SK-N-SH (cell line): ENCODE data around the gene PABPN1L. TPM values are rescaled to one million over a fixed set of nuclear protein-coding genes. Genes with fewer than 3 reads are reported as not detected.

ENCODE experiments used
- CTCF ChIA-PET: fragments of 300-600, 350-600 bp; formaldehyde crosslinking; extraction: SDS; loops from one replicate; lab custom pipeline; 2021; lab: Yijun Ruan, JAX
- POLR2A ChIA-PET: fragments of 350-600 bp; sonication (Branson Sonifier 250); formaldehyde crosslinking; extraction: SDS; loops from one replicate; lab custom pipeline; 2020; ENCODE audit warnings: antibody characterized with exemption, inconsistent platforms; lab: Yijun Ruan, JAX
- DNase-seq: peaks from one replicate; pipeline ENCODE4 v3.0.0; 2012
- H2AFZ ChIP-seq: fragments of 200-600 bp; sonication (generic); 2 replicates; pipeline ENCODE4 v1.8.1; 2016; ENCODE audit warnings: antibody characterized with exemption, mild to moderate bottlenecking, low read depth
- H3F3A ChIP-seq: fragments of 200-600 bp; sonication (generic); replicated peaks from 2 replicates; pipeline ENCODE3; 2016; ENCODE audit warnings: antibody characterized with exemption, mild to moderate bottlenecking; ENCODE audit not compliant: insufficient read depth
- H3K27ac ChIP-seq, 2 experiments: fragments of 200-500 bp in 1 of 2; fragments of 200-600 bp in 1 of 2; sonication (Bioruptor generic) in 1 of 2; sonication (generic), shearing (Covaris generic) in 1 of 2; 2 replicates each; pipeline versions ENCODE4 v1.5.1 to v1.6.1; 2014 to 2016; ENCODE audit warnings: low read depth in 2 of 2, inconsistent platforms in 1 of 2, low read length in 1 of 2, mild to moderate bottlenecking in 1 of 2, mixed read lengths in 1 of 2
- H3K27me3 ChIP-seq: fragments of 200-600 bp; sonication (generic), shearing (Covaris generic); 2 replicates; pipeline ENCODE4 v1.6.1; 2016; ENCODE audit warnings: mixed run types; ENCODE audit not compliant: insufficient read depth
- H3K36me3 ChIP-seq, 2 experiments: fragments of 200-500 bp in 1 of 2; fragments of 200-600 bp in 1 of 2; sonication (Bioruptor generic) in 1 of 2; sonication (generic) in 1 of 2; replicated peaks in 1 of 2; 2 replicates each; pipeline versions ENCODE3 to v1.5.1; 2014 to 2016; ENCODE audit warnings: low read length in 1 of 2, mild to moderate bottlenecking in 1 of 2; ENCODE audit not compliant: insufficient read depth in 2 of 2, control insufficient read depth in 1 of 2
- H3K4me1 ChIP-seq, 2 experiments: fragments of 200-500 bp in 1 of 2; fragments of 200-600 bp in 1 of 2; sonication (Bioruptor generic) in 1 of 2; sonication (generic), shearing (Covaris generic) in 1 of 2; 2 replicates each; pipeline versions ENCODE4 v1.5.1 to v1.6.1; 2014 to 2016; ENCODE audit warnings: low read depth in 1 of 2, low read length in 1 of 2, mixed run types in 1 of 2; ENCODE audit not compliant: insufficient read depth in 2 of 2, control insufficient read depth in 1 of 2
- H3K4me2 ChIP-seq: fragments of 200-600 bp; sonication (generic), shearing (Covaris generic); 2 replicates; pipeline ENCODE4 v1.6.1; 2017; ENCODE audit warnings: mixed run types
- H3K4me3 ChIP-seq, 2 experiments: fragments of 200-500 bp in 1 of 2; fragments of 200-600 bp in 1 of 2; sonication (Bioruptor generic) in 1 of 2; sonication (generic), shearing (Covaris generic) in 1 of 2; 2 replicates each; pipeline versions ENCODE4 v1.5.1 to v1.8.1; 2014 to 2016; ENCODE audit warnings: low read depth in 2 of 2, inconsistent platforms in 1 of 2, low read length in 1 of 2, mild to moderate bottlenecking in 1 of 2, mixed read lengths in 1 of 2, moderate library complexity in 1 of 2
- H3K79me2 ChIP-seq: fragments of 200-600 bp; sonication (generic); 2 replicates; pipeline ENCODE4 v1.8.1; 2017; ENCODE audit warnings: mild to moderate bottlenecking; ENCODE audit not compliant: insufficient read depth
- H3K9ac ChIP-seq: fragments of 200-600 bp; sonication (generic); 2 replicates; pipeline ENCODE4 v1.6.1; 2017; ENCODE audit warnings: mixed run types
- H3K9me2 ChIP-seq: fragments of 200-600 bp; sonication (generic); 2 replicates; pipeline ENCODE4 v1.6.1; 2017; ENCODE audit warnings: mixed run types
- H3K9me3 ChIP-seq: fragments of 200-600 bp; sonication (generic); 2 replicates; pipeline ENCODE4 v1.6.1; 2017; ENCODE audit warnings: mixed run types, mild to moderate bottlenecking, moderate library complexity
- H4K20me1 ChIP-seq: fragments of 200-600 bp; sonication (generic); 2 replicates; pipeline ENCODE4 v1.6.1; 2017; ENCODE audit warnings: mild to moderate bottlenecking, mixed run types; ENCODE audit not compliant: insufficient read depth
- CHD2 ChIP-seq: fragments of 150-350 bp; IDR thresholded peaks from 2 replicates; pipeline ENCODE4 v1.6.1; 2018; ENCODE audit warnings: low read length; ENCODE audit not compliant: partially characterized antibody
- ELF1 ChIP-seq: IDR thresholded peaks from 2 replicates; pipeline ENCODE4 v1.4.0; 2012
- EP300 ChIP-seq, 2 experiments: IDR thresholded peaks; 2 replicates each; pipeline versions ENCODE4 v1.4.0 to v1.6.1; 2012; ENCODE audit warnings: borderline replicate concordance in 1 of 2, low read depth in 1 of 2, low read length in 1 of 2
- EZH2phosphoT487 ChIP-seq: fragments of 200-600 bp; sonication (generic); IDR thresholded peaks from 2 replicates; pipeline ENCODE4 v1.6.1; 2017; ENCODE audit warnings: low read depth, mixed run types, mild to moderate bottlenecking, antibody characterized with exemption, moderate library complexity, borderline replicate concordance
- FOSL2 ChIP-seq: IDR thresholded peaks from 2 replicates; pipeline ENCODE4 v1.4.0; 2012; ENCODE audit warnings: low read depth, mild to moderate bottlenecking, moderate library complexity, borderline replicate concordance
- GABPA ChIP-seq: IDR thresholded peaks from 2 replicates; pipeline ENCODE4 v1.4.0; 2012; ENCODE audit warnings: low read depth, mild to moderate bottlenecking
- NFIC ChIP-seq: IDR thresholded peaks from 2 replicates; pipeline ENCODE4 v1.4.0; 2012; ENCODE audit warnings: borderline replicate concordance
- POLR2AphosphoS5 ChIP-seq: IDR thresholded peaks from 2 replicates; pipeline ENCODE4 v1.6.1; 2012; ENCODE audit warnings: low read depth, low read length
- RCOR1 ChIP-seq: fragments of 150-350 bp; IDR thresholded peaks from 2 replicates; pipeline ENCODE4 v1.6.1; 2017; ENCODE audit warnings: antibody characterized with exemption, low read length
- REST ChIP-seq: IDR thresholded peaks from 2 replicates; pipeline ENCODE4 v1.6.1; 2012; ENCODE audit warnings: mild to moderate bottlenecking, low read depth, low read length, moderate library complexity
- SIN3A ChIP-seq: IDR thresholded peaks from 2 replicates; pipeline ENCODE4 v1.6.1; 2012; ENCODE audit warnings: low read depth, mild to moderate bottlenecking, low read length, moderate library complexity, borderline replicate concordance
- SMC3 ChIP-seq: IDR thresholded peaks from 2 replicates; pipeline ENCODE4 v1.6.1; 2012; ENCODE audit warnings: low read depth, low read length, improper control_type of control experiment
- TAF1 ChIP-seq: IDR thresholded peaks from 2 replicates; pipeline ENCODE4 v1.6.1; 2012; ENCODE audit warnings: low read depth, mild to moderate bottlenecking, low read length, moderate library complexity, borderline replicate concordance
- TCF12 ChIP-seq: IDR thresholded peaks from 2 replicates; pipeline ENCODE4 v1.4.0; 2012
- WGBS: methylation state at CpG from one replicate; pipeline ENCODE4 v1.1.6; 2017; ENCODE audit warnings: low lambda C conversion rate; 5-methylcytosine and 5-hydroxymethylcytosine counted together
- polyA plus RNA-seq, 3 experiments: library from polyadenylated mRNA; depleted of rRNA; stranded (reverse); fragments of >200 nt; gene quantifications; 2 replicates each; pipeline ENCODE4 v1.2.3, GENCODE V29; 2012
- TF ChIP-seq, protein P1 (sequence below): fragments of 150-350 bp; IDR thresholded peaks from 2 replicates; pipeline ENCODE4 v1.6.1; 2017; ENCODE audit warnings: antibody characterized with exemption, low read length, low read depth, borderline replicate concordance
- TF ChIP-seq, protein P2 (sequence below): IDR thresholded peaks from 2 replicates; pipeline ENCODE4 v1.4.0; 2012; ENCODE audit warnings: low read depth, borderline replicate concordance
- TF ChIP-seq, protein P3 (sequence below): IDR thresholded peaks from 2 replicates; pipeline ENCODE4 v1.4.0; 2012; ENCODE audit warnings: low read depth, borderline replicate concordance

The PABPN1L gene
- polyA plus RNA-seq, 1 of the 3 experiments (the other 2 are of a cell fraction): not detected

DNA sequence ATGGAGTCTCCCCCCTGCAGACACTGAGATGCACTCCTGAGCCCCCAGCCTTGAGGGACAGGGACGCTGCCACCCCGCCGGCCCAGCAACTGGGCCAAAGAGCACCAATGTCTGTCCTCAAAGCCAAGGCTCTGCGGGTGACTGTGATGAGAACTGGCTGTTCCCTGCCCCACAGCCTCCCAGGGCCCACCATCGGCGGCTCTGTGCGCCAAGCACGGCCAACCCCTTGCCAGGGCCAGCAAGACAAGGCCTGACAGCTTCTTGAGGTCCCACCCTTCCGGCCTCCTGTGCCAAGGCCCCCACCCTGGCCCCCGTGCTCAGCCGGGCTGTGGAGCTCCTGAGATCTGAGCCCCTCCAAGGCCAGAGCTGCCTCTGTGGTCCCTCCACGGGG lies 34.2 kb upstream of the PABPN1L start:
- CTCF ChIA-PET: interaction anchor here (0.6 to 1.2 kb wide), 4 partner anchors 22 to 266 kb away, joined by 3 to 4 read pairs (median 3); no protein-coding TSS in a partner anchor
- no peaks in the 10 kb centered on the region for H4K20me1 ChIP-seq
- DNase-seq: no peak
- POLR2A ChIA-PET: no interaction called here
- no peaks in the 10 kb centered on the region for H3F3A ChIP-seq
- no peak overlapping the region for H2AFZ ChIP-seq
- no peaks in the 10 kb centered on the region for H3K79me2 ChIP-seq
- no peak overlapping the region for H3K9ac ChIP-seq
- H3K4me1 ChIP-seq: no peaks in the 10 kb centered on the region; a peak in 1 of 4 replicates
- no peak overlapping the region for H3K4me3 ChIP-seq
- H3K9me2 ChIP-seq: no peaks in the 10 kb centered on the region
- no peaks in the 10 kb centered on the region for H3K36me3 ChIP-seq
- H3K4me2 ChIP-seq: no peak overlapping the region
- no peak overlapping the region for H3K27ac ChIP-seq
- no peaks in the 10 kb centered on the region for H3K9me3 ChIP-seq
- H3K27me3 ChIP-seq: peaks cover 67% of the 10 kb centered on the region
- no CpG with 5 or more reads among the region's 12 CpGs for WGBS
- TF ChIP-seq, protein P1, sequence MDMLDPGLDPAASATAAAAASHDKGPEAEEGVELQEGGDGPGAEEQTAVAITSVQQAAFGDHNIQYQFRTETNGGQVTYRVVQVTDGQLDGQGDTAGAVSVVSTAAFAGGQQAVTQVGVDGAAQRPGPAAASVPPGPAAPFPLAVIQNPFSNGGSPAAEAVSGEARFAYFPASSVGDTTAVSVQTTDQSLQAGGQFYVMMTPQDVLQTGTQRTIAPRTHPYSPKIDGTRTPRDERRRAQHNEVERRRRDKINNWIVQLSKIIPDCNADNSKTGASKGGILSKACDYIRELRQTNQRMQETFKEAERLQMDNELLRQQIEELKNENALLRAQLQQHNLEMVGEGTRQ: no peak
- TF ChIP-seq TCF12 (no peak), SIN3A (no peak), NFIC (no peak), FOSL2 (no peak), SMC3 (no peak), REST (no peak), EZH2phosphoT487 (no peak), TAF1 (no peak), POLR2AphosphoS5 (no peak), GABPA (no peak), RCOR1 (no peak), EP300 (IDR thresholded peaks at IDR 0.05; ENCODE audit: borderline replicate concordance in 1 of 2, low read depth in 1 of 2, low read length in 1 of 2) (no peak), CHD2 (no peak), ELF1 (no peak)
- TF ChIP-seq, protein P2, sequence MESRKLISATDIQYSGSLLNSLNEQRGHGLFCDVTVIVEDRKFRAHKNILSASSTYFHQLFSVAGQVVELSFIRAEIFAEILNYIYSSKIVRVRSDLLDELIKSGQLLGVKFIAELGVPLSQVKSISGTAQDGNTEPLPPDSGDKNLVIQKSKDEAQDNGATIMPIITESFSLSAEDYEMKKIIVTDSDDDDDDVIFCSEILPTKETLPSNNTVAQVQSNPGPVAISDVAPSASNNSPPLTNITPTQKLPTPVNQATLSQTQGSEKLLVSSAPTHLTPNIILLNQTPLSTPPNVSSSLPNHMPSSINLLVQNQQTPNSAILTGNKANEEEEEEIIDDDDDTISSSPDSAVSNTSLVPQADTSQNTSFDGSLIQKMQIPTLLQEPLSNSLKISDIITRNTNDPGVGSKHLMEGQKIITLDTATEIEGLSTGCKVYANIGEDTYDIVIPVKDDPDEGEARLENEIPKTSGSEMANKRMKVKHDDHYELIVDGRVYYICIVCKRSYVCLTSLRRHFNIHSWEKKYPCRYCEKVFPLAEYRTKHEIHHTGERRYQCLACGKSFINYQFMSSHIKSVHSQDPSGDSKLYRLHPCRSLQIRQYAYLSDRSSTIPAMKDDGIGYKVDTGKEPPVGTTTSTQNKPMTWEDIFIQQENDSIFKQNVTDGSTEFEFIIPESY: no peak
- TF ChIP-seq, protein P3, sequence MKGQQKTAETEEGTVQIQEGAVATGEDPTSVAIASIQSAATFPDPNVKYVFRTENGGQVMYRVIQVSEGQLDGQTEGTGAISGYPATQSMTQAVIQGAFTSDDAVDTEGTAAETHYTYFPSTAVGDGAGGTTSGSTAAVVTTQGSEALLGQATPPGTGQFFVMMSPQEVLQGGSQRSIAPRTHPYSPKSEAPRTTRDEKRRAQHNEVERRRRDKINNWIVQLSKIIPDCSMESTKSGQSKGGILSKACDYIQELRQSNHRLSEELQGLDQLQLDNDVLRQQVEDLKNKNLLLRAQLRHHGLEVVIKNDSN: no peak
